Naive thymus-derived CD8-positive, alpha-beta T cell (primary cell): ENCODE data around the gene SPECC1L. TPM values are rescaled to one million over a fixed set of nuclear protein-coding genes. Genes with fewer than 3 reads are reported as not detected.
A peak's percentile ranks its signal among the peaks of the same experiment; 100 is the strongest.
"Not testable (repeated sequence)": the region's sequence is repeated elsewhere in the genome, so short reads cannot be mapped to it uniquely, and the experiment has no call there.

Experiments
- ATAC-seq, 2 donors: fragments of 150-1000 bp; cut with Tn5 transposase in 1 of 2; sonication (Bioruptor Pico), chemical (Tn5 transposase) in 1 of 2; 1 replicate in 1 of 2; 2 replicates in 1 of 2; pipeline ENCODE4 v1.10.0; 2021; ENCODE audit warnings: mild to moderate bottlenecking in 2 of 2, moderate library complexity in 2 of 2
- POLR2A ChIA-PET: fragments of 350-600 bp; sonication (Branson Sonifier 250); formaldehyde crosslinking; loops from one replicate; lab custom pipeline; 2021; ENCODE audit warnings: antibody characterized with exemption; lab: Charles Lee
- DNase-seq, 10 donors: peaks; one replicate each; pipeline versions ENCODE4 v3.0.0 to v3.0.0-alpha.2; 2020 to 2022
- H3K27ac Mint-ChIP-seq, 10 donors: one replicate each; pipeline ENCODE4 v1.8.0; 2020 to 2022; ENCODE audit warnings: mild to moderate bottlenecking in 10 of 10, mixed read lengths in 10 of 10, moderate library complexity in 4 of 10, inconsistent platforms in 1 of 10
- H3K27me3 Mint-ChIP-seq, 5 donors: one replicate each; pipeline ENCODE4 v1.8.0; 2021 to 2022; ENCODE audit warnings: mixed read lengths in 5 of 5
- H3K36me3 Mint-ChIP-seq, 3 donors: one replicate each; pipeline ENCODE4 v1.8.0; 2020 to 2022; ENCODE audit warnings: mixed read lengths in 3 of 3, mild to moderate bottlenecking in 2 of 3, inconsistent platforms in 1 of 3
- H3K4me1 Mint-ChIP-seq, 4 donors: one replicate each; pipeline ENCODE4 v1.8.0; 2021 to 2022; ENCODE audit warnings: mixed read lengths in 4 of 4
- H3K4me3 Mint-ChIP-seq, 10 donors: one replicate each; pipeline ENCODE4 v1.8.0; 2020 to 2022; ENCODE audit warnings: mild to moderate bottlenecking in 10 of 10, mixed read lengths in 10 of 10, moderate library complexity in 6 of 10, inconsistent platforms in 1 of 10
- H3K9me3 Mint-ChIP-seq, 9 donors: one replicate each; pipeline ENCODE4 v1.8.0; 2020 to 2022; ENCODE audit warnings: mixed read lengths in 9 of 9, mild to moderate bottlenecking in 3 of 9, inconsistent platforms in 1 of 9, moderate library complexity in 1 of 9
- polyA plus RNA-seq, 3 donors: library from polyadenylated mRNA; unstranded; fragments of 300-500 nt; fragmentation: Illumina TruSeq; gene quantifications; one replicate each; pipeline ENCODE4 v1.2.3, GENCODE V29; 2021
- total RNA-seq, 8 experiments: library from RNA in 2 of 8; stranded (reverse) in 2 of 8; gene quantifications; one replicate each; pipeline ENCODE4 v1.2.3 and lab custom pipeline; 2021 to 2026

Gene SPECC1L
- total and polyA plus RNA-seq, 5 experiments from 2014 or later = 6.6 to 71.4 (median 16.6) TPM

DNA sequence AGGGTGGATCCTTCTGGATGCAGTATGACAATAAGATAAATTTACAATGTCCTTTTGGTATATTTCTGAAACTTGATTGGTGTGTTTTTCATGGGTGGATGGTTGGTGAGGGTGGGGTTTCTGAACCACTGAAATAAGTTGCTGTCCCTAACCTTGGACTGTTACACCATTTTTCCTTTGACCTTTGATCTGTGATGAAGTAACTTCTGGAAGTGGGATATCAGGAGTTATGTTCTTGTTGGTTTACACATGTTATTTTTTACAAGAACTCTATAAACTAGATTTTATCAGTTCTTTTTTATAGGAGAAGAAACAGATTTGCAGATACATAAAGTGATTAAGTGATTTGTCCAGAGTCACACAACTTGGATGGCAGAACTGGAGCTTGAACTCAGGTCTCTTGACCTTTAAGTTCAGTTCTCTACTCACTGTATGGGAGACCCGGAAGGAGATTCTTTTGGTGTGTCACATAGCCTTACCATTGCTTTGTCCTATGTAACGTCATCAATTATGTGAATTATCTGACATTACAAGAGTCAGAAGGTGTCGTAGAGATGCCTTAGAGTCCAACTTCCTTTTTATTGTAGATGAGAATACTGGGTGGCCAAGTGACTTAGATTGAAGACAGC lies 21.7 kb downstream of the SPECC1L start:
- H3K27me3 Mint-ChIP-seq, DNase-seq, ATAC-seq, H3K9me3 Mint-ChIP-seq, H3K4me3 Mint-ChIP-seq, POLR2A ChIA-PET: not testable (repeated sequence)
- peaks cover 12 to 47% (median 43%) of the 10 kb centered on the region in 4 donors for H3K4me1 Mint-ChIP-seq
- peak overlapping the region in 1 of 10 donors; percentile 27 for H3K27ac Mint-ChIP-seq
- H3K36me3 Mint-ChIP-seq = peaks cover 0 to 13% (median 0%) of the 10 kb centered on the region in 3 donors

DNA sequence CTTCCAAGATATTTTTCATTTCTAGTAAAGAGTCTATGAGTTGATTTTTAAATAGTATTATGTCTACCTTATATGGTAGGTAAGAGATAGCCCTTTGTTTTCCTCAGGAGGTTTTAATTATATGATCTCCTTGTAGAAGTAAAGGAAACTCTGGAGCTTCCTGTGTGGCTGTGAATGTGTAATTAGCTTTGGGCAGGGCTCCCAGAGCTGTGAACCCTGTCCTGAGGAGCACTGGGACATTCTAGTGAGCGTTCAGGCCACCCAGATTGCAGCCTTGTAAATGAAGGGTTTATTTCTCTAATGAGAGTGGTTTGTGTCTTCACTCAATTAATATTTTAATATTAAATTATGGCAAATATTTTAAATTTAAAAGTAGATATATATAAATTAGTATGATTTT lies 24.3 kb downstream of the SPECC1L start:
- H3K27me3 Mint-ChIP-seq, ATAC-seq, POLR2A ChIA-PET, H3K27ac Mint-ChIP-seq, DNase-seq, H3K4me3 Mint-ChIP-seq, H3K9me3 Mint-ChIP-seq: not testable (repeated sequence)
- H3K4me1 Mint-ChIP-seq = peaks cover 9 to 49% (median 40%) of the 10 kb centered on the region in 4 donors
- peaks cover 0 to 13% (median 0%) of the 10 kb centered on the region in 3 donors for H3K36me3 Mint-ChIP-seq

DNA sequence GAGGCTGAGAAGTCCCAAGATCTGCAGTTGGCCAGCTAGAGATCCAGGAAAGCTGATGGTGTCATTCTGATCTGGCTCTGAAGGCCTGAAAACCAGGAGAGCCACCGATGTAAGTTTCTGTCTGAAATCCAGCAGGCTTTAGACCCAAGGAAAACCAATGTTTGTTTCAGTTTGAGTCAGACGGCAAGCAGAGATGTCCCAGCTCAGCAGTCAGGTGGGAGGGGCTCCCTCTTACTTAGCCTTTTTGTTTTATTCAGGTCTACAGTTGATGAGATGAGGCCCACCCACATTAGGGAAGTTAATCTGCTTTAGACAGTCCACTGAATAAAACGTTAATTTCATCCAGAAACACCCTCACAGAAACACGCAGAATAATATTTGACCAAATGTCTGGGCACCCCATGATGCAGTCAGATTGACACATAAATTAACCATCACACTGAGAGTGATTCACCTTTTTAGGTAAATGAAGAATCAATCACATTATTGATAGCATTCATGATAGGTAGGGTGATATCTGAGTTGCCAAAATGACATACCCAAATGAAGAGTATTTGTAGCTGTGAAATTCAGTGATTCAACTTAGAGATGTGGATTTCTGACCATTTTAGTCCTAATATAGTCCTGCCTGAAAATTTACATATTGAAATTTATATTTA lies 28.0 kb downstream of the SPECC1L start:
- POLR2A ChIA-PET, H3K9me3 Mint-ChIP-seq, ATAC-seq, H3K27me3 Mint-ChIP-seq, DNase-seq: not testable (repeated sequence)
- H3K27ac Mint-ChIP-seq = peak overlapping the region in 2 of 10 donors; percentile 4 to 31
- H3K4me3 Mint-ChIP-seq = peak overlapping the region in 1 of 10 donors; percentile 6
- H3K4me1 Mint-ChIP-seq = peaks cover 26 to 62% (median 51%) of the 10 kb centered on the region in 4 donors
- peaks cover 0 to 17% (median 2%) of the 10 kb centered on the region in 3 donors for H3K36me3 Mint-ChIP-seq

DNA sequence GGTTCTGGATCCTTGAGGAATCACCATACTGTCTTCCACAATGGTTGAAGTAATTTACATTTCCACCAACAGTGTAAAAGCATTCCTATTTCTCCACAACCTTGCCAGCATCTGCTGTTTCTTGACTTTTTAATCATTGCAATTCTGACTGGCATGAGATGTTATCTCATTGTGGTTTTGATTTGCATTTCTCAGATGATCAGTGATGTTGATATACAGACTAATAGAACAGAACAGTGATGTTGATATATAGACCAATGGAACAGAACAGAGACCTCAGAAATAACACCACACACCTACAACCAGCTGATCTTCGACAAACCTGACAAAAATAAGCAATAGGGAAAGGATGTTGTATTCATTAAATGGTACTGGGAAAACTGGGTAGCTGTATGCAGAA lies 29.9 kb downstream of the SPECC1L start:
- ATAC-seq, POLR2A ChIA-PET, DNase-seq, H3K9me3 Mint-ChIP-seq, H3K27me3 Mint-ChIP-seq: not testable (repeated sequence)
- Mint-ChIP-seq H3K4me3 (peak overlapping the region in 3 of 10 donors; percentile 6 to 32 (median 8)), H3K36me3 (peaks cover 0 to 28% (median 2%) of the 10 kb centered on the region in 3 donors), H3K27ac (peak overlapping the region in 6 of 10 donors; percentile 3 to 61 (median 38)), H3K4me1 (peaks cover 37 to 80% (median 70%) of the 10 kb centered on the region in 4 donors)

DNA sequence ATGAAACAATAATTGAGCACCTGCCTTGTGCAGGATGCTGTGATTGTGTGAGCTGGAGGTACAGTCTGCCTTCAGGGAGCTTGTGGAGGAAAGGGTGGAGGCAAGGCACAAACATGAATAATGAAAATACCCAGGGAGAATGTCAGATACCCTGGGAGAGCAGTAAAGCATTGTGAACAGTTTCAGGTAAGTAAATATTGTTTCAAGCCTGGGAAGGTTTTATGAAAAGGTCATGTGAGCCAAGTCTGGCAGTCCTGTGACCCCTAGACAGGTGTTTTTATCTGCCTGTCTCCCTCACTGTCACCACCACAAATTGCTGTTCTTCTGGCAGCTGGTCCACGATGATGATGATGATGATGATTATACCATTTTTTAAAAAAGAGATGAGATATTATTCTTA lies 32.0 kb downstream of the SPECC1L start:
- POLR2A ChIA-PET = interaction anchor here (0.7 kb wide), 1 partner anchor 866 kb away, joined by 3 read pairs; no protein-coding TSS in a partner anchor
- Mint-ChIP-seq H3K27me3 (no peaks in the 10 kb centered on the region), H3K36me3 (peaks cover 0 to 44% (median 4%) of the 10 kb centered on the region in 3 donors), H3K27ac (peak overlapping the region in 7 of 10 donors; percentile 7 to 90 (median 61)), H3K4me3 (peak overlapping the region in 8 of 10 donors; percentile 2 to 56 (median 16)), H3K9me3 (no peaks in the 10 kb centered on the region), H3K4me1 (peaks cover 39 to 83% (median 70%) of the 10 kb centered on the region in 4 donors)
- DNase-seq = no peak
- no peak for ATAC-seq

DNA sequence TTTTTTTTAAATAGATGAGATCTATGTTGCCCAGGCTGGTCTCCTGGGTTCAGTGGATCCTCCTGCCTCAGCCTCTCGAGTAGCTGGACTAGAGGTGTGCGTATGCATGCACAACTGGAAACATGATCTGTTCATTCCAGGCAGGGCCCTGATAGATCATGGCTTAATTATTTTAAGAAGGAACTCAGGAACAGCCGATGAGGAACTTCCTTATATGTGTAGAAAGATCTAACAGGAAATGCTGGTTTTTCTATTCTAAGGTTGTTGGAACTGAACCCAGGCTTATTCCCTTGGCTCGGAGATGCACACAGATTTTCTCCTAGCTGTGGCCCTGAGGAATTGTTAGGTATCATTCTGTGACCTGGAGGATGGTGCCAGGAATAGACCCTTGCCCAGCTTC lies 32.4 kb downstream of the SPECC1L start:
- DNase-seq = no peak
- POLR2A ChIA-PET = interaction anchor here (0.6 kb wide), 1 partner anchor 14 kb away, joined by 3 read pairs; no protein-coding TSS in a partner anchor
- Mint-ChIP-seq H3K27me3 (no peaks in the 10 kb centered on the region), H3K4me3 (peak overlapping the region in 5 of 10 donors; percentile 12 to 44 (median 15)), H3K9me3 (no peaks in the 10 kb centered on the region), H3K36me3 (peaks cover 0 to 44% (median 4%) of the 10 kb centered on the region in 3 donors), H3K27ac (peak overlapping the region in 6 of 10 donors; percentile 18 to 61 (median 54)), H3K4me1 (peaks cover 39 to 83% (median 70%) of the 10 kb centered on the region in 4 donors)
- no peak for ATAC-seq

DNA sequence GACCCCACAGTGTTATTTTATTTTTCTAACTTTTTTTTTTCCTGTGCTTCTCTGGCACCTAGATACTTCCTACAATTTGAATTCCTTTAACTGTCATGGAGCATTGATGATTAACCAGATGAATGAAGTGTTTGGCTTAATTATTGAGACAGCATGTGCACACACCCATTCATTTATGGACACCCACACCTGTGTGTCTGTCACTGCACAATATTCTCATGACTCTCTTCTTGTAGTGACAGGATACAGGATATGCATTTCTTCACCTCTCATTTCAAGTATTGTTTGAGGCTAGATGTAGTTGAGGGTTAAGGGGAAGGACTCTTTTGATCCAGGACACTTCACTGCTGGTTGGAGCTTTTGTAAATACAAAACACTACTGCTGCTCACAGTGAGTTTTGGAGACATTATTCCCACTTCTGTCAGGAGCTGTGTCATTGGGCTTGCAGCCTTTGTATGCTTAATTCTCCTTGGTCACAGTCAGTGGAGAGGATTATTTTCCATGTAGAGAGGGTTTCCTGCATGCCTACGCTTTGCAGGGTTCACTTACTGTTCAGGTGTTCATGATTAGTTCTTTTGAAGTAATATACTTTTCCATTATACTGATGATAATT lies 33.5 kb downstream of the SPECC1L start:
- DNase-seq (no peak), ATAC-seq (peak in 1 of 2 donors; percentile 32)
- H3K4me3 Mint-ChIP-seq = peak overlapping the region in 6 of 10 donors; percentile 2 to 61 (median 40)
- POLR2A ChIA-PET = no interaction called here
- H3K9me3 Mint-ChIP-seq = no peaks in the 10 kb centered on the region
- peaks cover 39 to 74% (median 68%) of the 10 kb centered on the region in 4 donors for H3K4me1 Mint-ChIP-seq
- H3K27me3 Mint-ChIP-seq = no peaks in the 10 kb centered on the region
- H3K27ac Mint-ChIP-seq = peak overlapping the region in 5 of 10 donors; percentile 4 to 56 (median 40)
- H3K36me3 Mint-ChIP-seq = peaks cover 0 to 50% (median 6%) of the 10 kb centered on the region in 3 donors

DNA sequence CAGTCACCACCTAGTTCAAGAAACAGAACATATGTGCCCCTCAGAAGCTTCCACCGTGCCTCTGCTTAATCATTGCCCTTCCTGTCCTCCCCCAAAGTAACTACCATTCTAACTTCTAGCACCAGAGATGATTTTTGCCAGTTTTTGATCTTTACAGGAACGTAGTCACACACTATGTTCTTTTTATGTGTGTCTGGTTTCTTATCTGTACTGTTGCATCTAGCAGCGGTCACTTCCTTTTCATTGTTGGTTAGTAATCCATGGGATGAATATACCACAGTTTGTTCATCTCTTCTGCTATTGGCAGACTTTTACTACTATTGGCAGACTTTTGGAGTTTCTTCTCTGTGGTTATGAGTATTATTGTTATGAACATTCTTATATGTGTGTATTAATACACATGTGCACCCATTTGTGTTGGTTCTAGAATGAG lies 34.6 kb downstream of the SPECC1L start:
- peak overlapping the region in 9 of 10 donors; percentile 0 to 49 (median 31) for H3K4me3 Mint-ChIP-seq
- peak overlapping the region; percentile 1 to 27 (median 6) for H3K27ac Mint-ChIP-seq
- DNase-seq (peak in 2 of 10 donors; percentile 27 to 30), ATAC-seq (peak; percentile 65 to 76)
- no peaks in the 10 kb centered on the region for H3K9me3 Mint-ChIP-seq
- POLR2A ChIA-PET = no interaction called here
- no peaks in the 10 kb centered on the region for H3K27me3 Mint-ChIP-seq
- peaks cover 39 to 65% (median 63%) of the 10 kb centered on the region in 4 donors for H3K4me1 Mint-ChIP-seq
- peaks cover 0 to 59% (median 6%) of the 10 kb centered on the region in 3 donors for H3K36me3 Mint-ChIP-seq

DNA sequence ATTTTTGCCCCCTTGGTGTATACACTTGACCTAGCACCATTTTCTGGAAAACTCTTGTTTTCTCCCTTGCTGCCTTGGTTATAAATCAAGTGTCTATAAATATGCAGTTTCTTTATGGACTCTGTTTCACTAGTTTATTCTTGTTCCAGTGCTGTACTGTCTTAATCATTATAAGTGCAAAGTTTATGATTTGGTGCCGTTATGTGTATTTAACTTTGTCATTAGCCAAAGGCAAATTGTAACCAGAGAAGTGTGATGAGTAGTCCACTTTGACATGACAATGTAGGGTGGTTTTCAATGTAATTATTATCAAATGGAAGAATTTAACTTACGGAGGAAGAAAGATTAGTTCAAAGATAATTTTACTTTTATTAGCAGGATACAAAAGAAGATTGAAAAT lies 40.3 kb downstream of the SPECC1L start:
- no peaks in the 10 kb centered on the region for H3K9me3 Mint-ChIP-seq
- ATAC-seq = no peak
- H3K36me3 Mint-ChIP-seq = peaks cover 0 to 73% (median 10%) of the 10 kb centered on the region in 3 donors
- no peak overlapping the region for H3K4me3 Mint-ChIP-seq
- peaks cover 8 to 25% (median 15%) of the 10 kb centered on the region in 4 donors for H3K4me1 Mint-ChIP-seq
- no peaks in the 10 kb centered on the region for H3K27me3 Mint-ChIP-seq
- no peak overlapping the region for H3K27ac Mint-ChIP-seq
- POLR2A ChIA-PET = no interaction called here
- DNase-seq = no peak

DNA sequence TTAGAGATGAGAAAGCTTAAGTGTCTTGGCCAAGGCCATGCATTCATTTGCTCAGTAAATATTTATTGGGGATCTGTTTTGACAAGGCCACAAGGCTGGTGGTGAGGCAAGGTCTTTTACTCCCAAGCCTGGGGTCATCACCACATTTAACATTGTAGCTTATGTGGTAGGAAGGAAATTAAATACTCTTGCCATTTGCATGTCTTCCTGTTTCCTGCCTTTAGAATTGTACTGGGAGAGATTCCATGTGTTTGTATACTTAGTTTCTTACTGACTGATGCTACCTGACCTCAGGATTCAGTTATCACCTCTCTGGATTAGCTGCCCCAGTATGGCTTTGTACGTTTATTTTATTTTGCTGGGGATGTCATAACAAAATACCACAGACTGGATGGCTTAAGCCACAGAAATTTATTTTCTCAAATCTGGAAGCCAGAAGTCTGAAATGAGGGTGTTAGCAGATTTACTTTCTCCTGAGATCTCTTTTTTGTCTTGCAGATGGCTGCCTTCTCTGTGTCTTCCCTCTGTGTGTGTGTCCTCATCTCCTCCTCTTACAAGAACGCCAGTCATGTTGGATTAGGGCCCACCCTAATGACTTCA lies 44.8 kb downstream of the SPECC1L start:
- DNase-seq = no peak
- POLR2A ChIA-PET = no interaction called here
- Mint-ChIP-seq H3K4me3 (no peak overlapping the region), H3K27me3 (no peaks in the 10 kb centered on the region), H3K9me3 (no peaks in the 10 kb centered on the region), H3K27ac (peak overlapping the region in 6 of 10 donors; percentile 13 to 88 (median 18)), H3K36me3 (peaks cover 0 to 60% (median 8%) of the 10 kb centered on the region in 3 donors), H3K4me1 (peaks cover 0 to 12% (median 3%) of the 10 kb centered on the region in 4 donors)
- ATAC-seq = no peak

DNA sequence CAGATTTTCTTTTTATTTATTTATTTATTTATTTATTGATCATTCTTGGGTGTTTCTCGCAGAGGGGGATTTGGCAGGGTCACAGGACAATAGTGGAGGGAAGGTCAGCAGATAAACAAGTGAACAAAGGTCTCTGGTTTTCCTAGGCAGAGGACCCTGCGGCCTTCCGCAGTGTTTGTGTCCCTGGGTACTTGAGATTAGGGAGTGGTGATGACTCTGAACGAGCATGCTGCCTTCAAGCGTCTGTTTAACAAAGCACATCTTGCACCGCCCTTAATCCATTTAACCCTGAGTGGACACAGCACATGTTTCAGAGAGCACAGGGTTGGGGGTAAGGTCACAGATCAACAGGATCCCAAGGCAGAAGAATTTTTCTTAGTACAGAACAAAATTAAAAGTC lies 45.6 kb downstream of the SPECC1L start:
- DNase-seq, H3K9me3 Mint-ChIP-seq, H3K27me3 Mint-ChIP-seq, H3K27ac Mint-ChIP-seq, H3K4me3 Mint-ChIP-seq, H3K4me1 Mint-ChIP-seq, ATAC-seq, POLR2A ChIA-PET: not testable (repeated sequence)
- peaks cover 0 to 62% (median 8%) of the 10 kb centered on the region in 3 donors for H3K36me3 Mint-ChIP-seq

DNA sequence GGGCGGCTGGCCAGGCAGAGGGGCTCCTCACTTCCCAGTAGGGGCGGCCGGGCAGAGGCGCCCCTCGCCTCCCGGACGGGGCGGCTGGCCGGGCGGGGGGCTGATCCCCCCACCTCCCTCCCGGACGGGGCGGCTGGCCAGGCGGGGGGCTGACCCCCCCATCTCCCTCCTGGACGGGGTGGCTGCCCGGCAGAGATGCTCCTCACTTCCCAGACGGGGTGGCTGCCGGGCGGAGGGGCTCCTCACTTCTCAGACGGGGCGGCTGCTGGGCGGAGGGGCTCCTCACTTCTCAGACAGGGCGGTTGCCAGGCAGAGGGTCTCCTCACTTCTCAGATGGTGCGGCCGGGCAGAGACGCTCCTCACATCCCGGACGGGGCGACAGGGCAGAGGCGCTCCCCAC lies 46.9 kb downstream of the SPECC1L start:
- H3K4me3 Mint-ChIP-seq, H3K27ac Mint-ChIP-seq, DNase-seq, H3K9me3 Mint-ChIP-seq, ATAC-seq, H3K27me3 Mint-ChIP-seq, H3K4me1 Mint-ChIP-seq, POLR2A ChIA-PET: not testable (repeated sequence)
- H3K36me3 Mint-ChIP-seq = peaks cover 0 to 73% (median 8%) of the 10 kb centered on the region in 3 donors
